Common myeloid progenitor, CD34-positive (primary cell): Measurements from ENCODE around the gene ADGRL3.

ENCODE experiments used
- CTCF ChIA-PET: fragments of 350-600 bp; sonication (Branson Sonifier 250); formaldehyde crosslinking; loops from one replicate; lab custom pipeline; 2021; ENCODE audit warnings: antibody characterized with exemption; lab: Charles Lee
- POLR2A ChIA-PET: fragments of 350-600 bp; sonication (Branson Sonifier 250); formaldehyde crosslinking; loops from one replicate; lab custom pipeline; 2021; ENCODE audit warnings: antibody characterized with exemption; lab: Charles Lee
- DNase-seq, 3 donors: peaks; one replicate each; pipeline versions ENCODE4 v3.0.0 to v3.0.0-alpha.2; 2013
- H3K27ac ChIP-seq, 2 experiments: 1 replicate in 1 of 2; 2 replicates in 1 of 2; pipeline ENCODE4 v1.7.0; 2013; ENCODE audit warnings: inconsistent platforms in 2 of 2, low read length in 2 of 2, mild to moderate bottlenecking in 2 of 2, low read depth in 1 of 2, moderate library complexity in 1 of 2; ENCODE audit not compliant: severe bottlenecking in 2 of 2, insufficient read depth in 1 of 2, poor library complexity in 1 of 2
- H3K27me3 ChIP-seq, 5 experiments: replicated peaks in 2 of 5; 1 replicate in 3 of 5; 2 replicates in 2 of 5; pipeline versions ENCODE4 v1.6.1 to v1.7.0; 2013; ENCODE audit warnings: low read length in 4 of 5, mild to moderate bottlenecking in 2 of 5, moderate library complexity in 2 of 5, inconsistent platforms in 1 of 5; ENCODE audit not compliant: insufficient read depth in 5 of 5, control insufficient read depth in 4 of 5
- H3K36me3 ChIP-seq, 4 experiments: 1 replicate in 2 of 4; 2 replicates in 2 of 4; pipeline versions ENCODE4 v1.6.1 to v1.7.0; 2013; ENCODE audit warnings: low read length in 3 of 4, control low read depth in 1 of 4, mild to moderate bottlenecking in 1 of 4; ENCODE audit not compliant: control insufficient read depth in 4 of 4, insufficient read depth in 4 of 4
- H3K4me1 ChIP-seq, 4 experiments: 1 replicate in 3 of 4; 2 replicates in 1 of 4; pipeline versions ENCODE4 v1.6.1 to v1.7.1; 2013; ENCODE audit warnings: low read length in 3 of 4, mild to moderate bottlenecking in 3 of 4, control low read depth in 1 of 4, inconsistent platforms in 1 of 4, moderate library complexity in 1 of 4; ENCODE audit not compliant: control insufficient read depth in 4 of 4, insufficient read depth in 4 of 4; ENCODE audit errors: control extremely low read depth in 1 of 4
- H3K4me3 ChIP-seq, 7 experiments: 1 replicate in 4 of 7; 2 replicates in 3 of 7; pipeline versions ENCODE4 v1.5.1 to v1.7.0; 2013; ENCODE audit warnings: mild to moderate bottlenecking in 7 of 7, low read length in 6 of 7, moderate library complexity in 6 of 7, inconsistent platforms in 2 of 7, low read depth in 2 of 7, control low read depth in 1 of 7; ENCODE audit not compliant: insufficient read depth in 4 of 7, control insufficient read depth in 1 of 7; ENCODE audit errors: extremely low read depth in 1 of 7
- H3K9me3 ChIP-seq, 5 experiments: 1 replicate in 4 of 5; 2 replicates in 1 of 5; pipeline versions ENCODE4 v1.6.1 to v1.7.1; 2013; ENCODE audit warnings: low read length in 4 of 5, mild to moderate bottlenecking in 2 of 5, inconsistent platforms in 1 of 5, low read depth in 1 of 5, moderate library complexity in 1 of 5; ENCODE audit not compliant: control insufficient read depth in 4 of 5, insufficient read depth in 2 of 5; ENCODE audit errors: control extremely low read depth in 1 of 5
- WGBS: methylation state at CpG from one replicate; pipeline ENCODE4 v1.1.5; 2013; ENCODE audit not compliant: insufficient coverage; 5-methylcytosine and 5-hydroxymethylcytosine counted together

Gene ADGRL3

GRCh38 chr4:61588621-61589402 is 388.7 kb downstream of the ADGRL3 start:
- DNase-seq, result no peak
- CTCF ChIA-PET, result interaction anchor here (1.0 kb wide), 1 partner anchor 10 kb away, joined by 3 read pairs; no protein-coding TSS in a partner anchor

DNA sequence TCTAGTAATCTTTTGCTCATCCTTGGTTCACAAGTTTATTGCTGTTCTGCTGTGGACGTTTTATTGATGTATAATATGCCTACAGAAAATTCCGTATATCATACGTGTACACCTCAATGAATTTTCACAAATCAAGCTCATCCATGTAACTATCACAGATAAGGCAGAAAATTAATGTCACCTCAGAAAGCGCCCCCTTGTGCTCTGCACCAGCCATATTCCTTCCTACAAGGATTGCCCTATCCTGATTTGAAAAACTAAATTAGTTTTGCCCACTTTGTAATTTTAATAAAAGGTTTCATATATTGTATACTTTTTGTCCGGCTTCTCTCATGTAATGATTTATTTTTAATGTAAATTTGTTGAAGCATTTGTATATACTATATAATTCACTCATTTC is 390.8 kb downstream of the ADGRL3 start:
- Histone ChIP-seq H3K27ac (no peak overlapping the region), H3K4me1 (peaks cover 0 to 6% (median 0%) of the 10 kb centered on the region in 4 experiments), H3K27me3 (no peaks in the 10 kb centered on the region), H3K4me3 (no peak overlapping the region), H3K9me3 (no peaks in the 10 kb centered on the region), H3K36me3 (no peaks in the 10 kb centered on the region)
- no CpG with 5 or more reads among the region's 5 CpGs for WGBS
- ChIA-PET POLR2A (no interaction called here), CTCF (no interaction called here)
- DNase-seq, result no peak

More at GRCh38 chr4:61588621-61589402, 388.7 kb downstream of the ADGRL3 start:
- WGBS, result 100% methylated on average over 2 of the region's 5 CpGs
- POLR2A ChIA-PET, result no interaction called here
- H3K36me3 ChIP-seq, result no peaks in the 10 kb centered on the region
- no peaks in the 10 kb centered on the region for H3K4me1 ChIP-seq
- no peak overlapping the region for H3K4me3 ChIP-seq
- no peak overlapping the region for H3K27ac ChIP-seq
- no peaks in the 10 kb centered on the region for H3K9me3 ChIP-seq
- no peaks in the 10 kb centered on the region for H3K27me3 ChIP-seq

GRCh38 chr4:61596606-61597340 is 396.6 kb downstream of the ADGRL3 start:
- Histone ChIP-seq H3K4me1 (peaks cover 0 to 6% (median 0%) of the 10 kb centered on the region in 4 experiments), H3K27ac (no peak overlapping the region), H3K36me3 (no peaks in the 10 kb centered on the region), H3K27me3 (no peaks in the 10 kb centered on the region), H3K4me3 (no peak overlapping the region), H3K9me3 (no peaks in the 10 kb centered on the region)
- no CpG with 5 or more reads among the region's 5 CpGs for WGBS
- no peak for DNase-seq
- CTCF ChIA-PET, result no interaction called here
- POLR2A ChIA-PET, result no interaction called here

DNA sequence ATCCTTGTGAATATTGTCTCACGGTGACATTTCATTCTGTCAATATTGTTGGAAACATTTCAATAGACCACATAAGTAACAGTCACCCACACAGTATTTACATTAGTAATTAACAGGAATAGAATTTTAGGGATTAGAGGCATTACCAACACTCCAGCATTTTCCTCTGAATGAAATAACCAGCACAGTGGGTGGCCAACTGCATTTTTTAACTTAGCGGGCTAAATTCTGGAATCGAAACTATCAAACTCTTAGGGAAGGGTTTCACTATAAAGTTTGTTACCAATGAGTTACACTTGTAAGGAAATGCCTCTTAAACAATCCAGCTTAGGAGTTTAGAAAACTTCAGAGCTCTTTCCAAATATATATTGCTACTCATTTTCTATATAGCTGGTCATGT is 403.0 kb downstream of the ADGRL3 start:
- Histone ChIP-seq H3K27me3 (no peaks in the 10 kb centered on the region), H3K27ac (no peak overlapping the region), H3K36me3 (no peaks in the 10 kb centered on the region), H3K9me3 (no peaks in the 10 kb centered on the region), H3K4me1 (no peaks in the 10 kb centered on the region), H3K4me3 (no peak overlapping the region)
- WGBS, result no CpG with 5 or more reads among the region's 3 CpGs
- CTCF ChIA-PET, result no interaction called here
- no peak for DNase-seq
- POLR2A ChIA-PET, result no interaction called here

DNA sequence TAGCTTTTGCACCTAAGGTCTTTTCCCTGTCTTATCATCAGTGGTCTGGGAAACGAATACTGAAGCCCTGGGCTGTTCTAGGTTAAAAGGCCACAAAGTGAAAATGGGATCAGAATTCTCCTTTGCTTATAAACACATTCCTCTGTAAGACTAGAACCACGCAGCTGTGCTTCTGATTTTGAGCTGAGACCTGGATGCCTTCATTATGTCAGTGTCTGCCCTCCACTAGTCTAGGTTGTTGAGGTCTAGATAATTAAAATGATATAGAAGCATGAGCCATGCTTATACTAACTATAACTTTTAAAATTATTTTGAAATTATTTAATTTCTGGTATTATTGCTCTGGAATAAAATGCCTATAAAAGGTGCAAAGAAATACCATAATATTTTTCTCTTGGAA is 403.9 kb downstream of the ADGRL3 start:
- H3K27ac ChIP-seq, result no peak overlapping the region
- WGBS, result 67% methylated on average over 1 of the region's 2 CpGs
- ChIA-PET POLR2A (no interaction called here), CTCF (no interaction called here)
- no peaks in the 10 kb centered on the region for H3K9me3 ChIP-seq
- DNase-seq, result no peak
- no peaks in the 10 kb centered on the region for H3K36me3 ChIP-seq
- H3K4me1 ChIP-seq, result no peaks in the 10 kb centered on the region
- H3K27me3 ChIP-seq, result no peaks in the 10 kb centered on the region
- H3K4me3 ChIP-seq, result no peak overlapping the region

- ChIA-PET CTCF (no interaction called here), POLR2A (no interaction called here)
- Histone ChIP-seq H3K27ac (no peak overlapping the region), H3K27me3 (no peaks in the 10 kb centered on the region), H3K4me1 (no peaks in the 10 kb centered on the region), H3K9me3 (no peaks in the 10 kb centered on the region), H3K36me3 (no peaks in the 10 kb centered on the region), H3K4me3 (no peak overlapping the region)
- no peak for DNase-seq
These were observed 405.9 kb downstream of the ADGRL3 start for GRCh38 chr4:61605984-61606383.

GRCh38 chr4:61614231-61614630 is 414.1 kb downstream of the ADGRL3 start:
- no peaks in the 10 kb centered on the region for H3K4me1 ChIP-seq
- no peaks in the 10 kb centered on the region for H3K27me3 ChIP-seq
- no peak overlapping the region for H3K4me3 ChIP-seq
- DNase-seq, result no peak
- no peaks in the 10 kb centered on the region for H3K9me3 ChIP-seq
- ChIA-PET POLR2A (no interaction called here), CTCF (no interaction called here)
- H3K36me3 ChIP-seq, result no peaks in the 10 kb centered on the region
- H3K27ac ChIP-seq, result no peak overlapping the region
